ENCODE results near the gene APOH.

GRCh38 chr17:66172691-66173223 lies 56.5 kb downstream of the APOH start:
- TF ChIP-seq ZFX (IDR thresholded peaks at IDR 0.05; ENCODE audit: borderline replicate concordance) = no peak
- TF ChIP-seq, protein P1, sequence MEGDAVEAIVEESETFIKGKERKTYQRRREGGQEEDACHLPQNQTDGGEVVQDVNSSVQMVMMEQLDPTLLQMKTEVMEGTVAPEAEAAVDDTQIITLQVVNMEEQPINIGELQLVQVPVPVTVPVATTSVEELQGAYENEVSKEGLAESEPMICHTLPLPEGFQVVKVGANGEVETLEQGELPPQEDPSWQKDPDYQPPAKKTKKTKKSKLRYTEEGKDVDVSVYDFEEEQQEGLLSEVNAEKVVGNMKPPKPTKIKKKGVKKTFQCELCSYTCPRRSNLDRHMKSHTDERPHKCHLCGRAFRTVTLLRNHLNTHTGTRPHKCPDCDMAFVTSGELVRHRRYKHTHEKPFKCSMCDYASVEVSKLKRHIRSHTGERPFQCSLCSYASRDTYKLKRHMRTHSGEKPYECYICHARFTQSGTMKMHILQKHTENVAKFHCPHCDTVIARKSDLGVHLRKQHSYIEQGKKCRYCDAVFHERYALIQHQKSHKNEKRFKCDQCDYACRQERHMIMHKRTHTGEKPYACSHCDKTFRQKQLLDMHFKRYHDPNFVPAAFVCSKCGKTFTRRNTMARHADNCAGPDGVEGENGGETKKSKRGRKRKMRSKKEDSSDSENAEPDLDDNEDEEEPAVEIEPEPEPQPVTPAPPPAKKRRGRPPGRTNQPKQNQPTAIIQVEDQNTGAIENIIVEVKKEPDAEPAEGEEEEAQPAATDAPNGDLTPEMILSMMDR (IDR thresholded peaks at IDR 0.05) = no peak
